Cerebellar cortex (tissue), 1 donor: Measurements from ENCODE around the gene EFNA5.

Source experiments
- DNase-seq: peaks from one replicate; pipeline ENCODE4 v3.0.0-alpha.2; 2015; ENCODE audit warnings: low spot score

Gene EFNA5

DNA sequence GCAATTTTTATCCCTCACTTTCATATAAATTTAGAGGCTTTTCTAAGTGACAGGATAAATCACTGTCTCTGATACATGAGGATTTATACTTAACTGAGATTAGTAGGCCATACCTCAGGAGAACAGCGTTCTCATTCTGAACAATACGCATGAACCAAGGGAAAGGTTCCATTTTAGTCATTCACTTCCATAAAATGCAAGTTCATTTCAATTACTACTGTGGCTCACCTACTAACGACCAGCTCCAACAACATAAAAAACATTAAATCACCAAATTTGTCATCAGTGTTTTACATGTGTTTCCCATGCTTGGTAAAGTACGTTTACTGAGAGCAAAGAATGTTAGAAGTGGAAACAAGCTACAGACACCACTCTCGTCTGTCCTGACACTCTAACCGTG is 67.4 kb downstream of the EFNA5 start:
- no peak for DNase-seq

DNA sequence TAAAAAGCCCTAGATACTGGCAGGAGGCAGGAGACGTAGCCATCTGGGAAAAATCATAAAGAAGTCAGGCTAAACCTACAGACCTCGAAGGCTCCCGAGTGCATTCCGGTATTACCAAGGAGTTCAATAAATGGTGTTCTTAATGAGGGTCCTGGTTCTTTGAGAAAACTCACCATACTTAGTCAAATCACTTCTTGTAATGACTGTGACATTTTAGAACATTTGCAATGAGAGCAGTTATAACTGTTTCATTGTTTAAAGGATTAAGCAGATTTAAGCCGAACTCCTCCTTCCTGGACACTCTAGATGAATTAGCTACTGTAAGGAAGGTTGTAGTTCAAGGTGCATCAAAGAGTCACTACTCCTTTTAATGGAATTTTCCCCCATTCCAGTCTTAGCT is 67.8 kb downstream of the EFNA5 start:
- DNase-seq: no peak

DNA sequence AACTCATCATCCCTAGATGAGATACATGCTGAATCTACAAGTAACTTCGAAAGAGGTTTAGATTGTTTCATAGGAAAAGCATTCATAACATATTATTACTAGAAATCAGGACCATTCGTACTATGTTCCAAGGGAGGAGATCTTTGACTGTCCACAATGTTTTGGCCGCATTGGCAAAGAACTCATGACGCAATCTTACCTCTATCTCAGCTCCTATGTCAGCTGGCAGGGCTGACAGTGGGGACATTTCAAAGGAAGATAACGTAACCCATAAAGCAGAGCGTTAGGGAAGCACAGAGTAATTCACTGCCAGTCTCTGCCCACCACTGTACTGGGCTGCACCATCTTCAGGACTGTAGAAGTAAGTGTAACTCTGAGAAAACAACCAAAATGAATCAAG is 69.7 kb downstream of the EFNA5 start:
- no peak for DNase-seq

DNA sequence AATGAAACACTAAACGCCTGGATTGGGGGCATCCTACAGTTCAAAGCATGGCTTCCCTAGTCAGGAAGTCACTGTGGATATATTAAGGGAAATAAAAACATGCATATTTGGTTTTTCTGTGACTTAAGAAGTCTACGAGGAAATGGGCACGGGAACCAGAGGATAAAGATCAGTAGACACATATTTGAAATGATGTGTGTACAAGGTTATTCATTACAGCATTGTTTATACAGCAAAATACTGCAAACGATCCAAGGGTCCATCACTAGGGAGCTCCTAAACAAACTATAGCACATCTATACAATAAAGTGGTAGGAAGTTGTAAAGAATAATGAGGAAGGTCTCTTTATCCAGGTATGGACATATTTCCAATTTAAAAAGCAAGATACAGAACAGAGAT is 71.8 kb downstream of the EFNA5 start:
- DNase-seq: no peak

DNA sequence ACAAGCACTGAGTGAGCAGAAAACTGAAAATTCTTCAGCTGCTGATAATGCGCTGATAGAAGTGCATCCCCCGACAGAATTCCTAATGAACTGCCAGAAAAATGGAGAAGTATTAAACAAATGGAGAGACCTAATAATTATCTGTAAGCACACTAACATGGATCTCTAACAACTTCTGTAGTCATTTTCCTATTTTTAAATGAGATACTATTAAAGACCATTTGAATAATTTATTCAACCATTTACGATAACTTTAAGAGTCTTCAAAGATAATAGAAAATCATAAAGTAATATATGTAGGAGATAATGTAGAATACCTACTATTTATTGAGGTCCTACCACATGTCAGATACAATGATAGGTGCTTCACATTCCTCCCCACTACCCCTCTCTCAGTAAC is 72.9 kb downstream of the EFNA5 start:
- no peak for DNase-seq

DNA sequence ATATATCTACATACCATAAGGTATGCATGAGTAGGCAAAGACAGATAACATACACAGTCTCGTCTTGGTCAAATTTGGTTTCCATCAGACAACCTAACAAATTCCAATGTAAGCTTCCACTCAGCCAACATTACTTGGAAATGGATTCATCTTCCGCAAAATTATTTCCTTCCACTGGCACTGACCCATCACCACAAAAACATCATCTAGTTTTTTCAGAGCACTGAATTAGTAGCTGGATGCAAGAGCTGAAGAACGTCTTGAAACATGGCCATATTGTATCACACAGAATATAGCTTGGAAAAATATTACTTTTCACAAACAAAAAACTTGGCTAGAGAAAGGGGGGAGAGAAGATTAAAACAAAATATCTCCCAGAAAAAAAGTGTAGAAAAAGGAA is 73.5 kb downstream of the EFNA5 start:
- DNase-seq: no peak

DNA sequence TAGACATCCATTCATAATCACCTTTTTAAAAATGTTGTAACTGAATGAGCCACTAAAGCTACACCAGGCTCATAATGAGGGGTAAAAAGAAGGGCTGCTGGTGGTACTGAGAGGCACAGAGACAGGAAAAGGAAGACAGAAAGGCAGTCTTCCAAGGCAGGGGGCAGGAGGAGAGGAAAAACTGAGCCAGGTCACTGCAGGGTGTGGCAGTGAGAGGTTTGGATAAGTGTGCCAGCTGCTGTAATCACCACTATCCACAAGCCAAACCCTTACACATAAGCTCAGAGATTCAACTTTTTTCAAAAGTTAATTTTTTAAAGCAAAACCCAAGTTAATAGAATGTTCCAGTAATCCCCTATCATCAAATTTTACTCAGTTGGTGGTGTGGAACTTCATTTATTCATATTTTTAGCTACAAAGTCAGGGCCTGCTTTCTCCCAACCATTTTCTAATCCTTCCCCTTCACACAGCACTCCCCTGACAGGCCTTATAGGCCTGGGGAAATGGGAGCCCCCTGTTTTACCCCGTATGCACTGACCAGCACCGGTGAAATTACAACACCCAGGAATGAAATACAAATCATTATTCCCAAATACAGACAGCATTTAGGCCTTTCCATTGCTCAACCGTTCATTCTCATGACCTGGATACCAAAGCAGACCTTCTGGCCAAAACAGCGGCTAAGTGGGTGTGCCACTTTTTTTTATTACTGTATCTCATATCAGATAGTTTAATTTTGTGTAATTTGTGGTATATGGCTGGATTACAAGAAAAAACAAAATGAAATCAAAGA is 76.3 kb downstream of the EFNA5 start:
- peak; percentile 32 for DNase-seq

DNA sequence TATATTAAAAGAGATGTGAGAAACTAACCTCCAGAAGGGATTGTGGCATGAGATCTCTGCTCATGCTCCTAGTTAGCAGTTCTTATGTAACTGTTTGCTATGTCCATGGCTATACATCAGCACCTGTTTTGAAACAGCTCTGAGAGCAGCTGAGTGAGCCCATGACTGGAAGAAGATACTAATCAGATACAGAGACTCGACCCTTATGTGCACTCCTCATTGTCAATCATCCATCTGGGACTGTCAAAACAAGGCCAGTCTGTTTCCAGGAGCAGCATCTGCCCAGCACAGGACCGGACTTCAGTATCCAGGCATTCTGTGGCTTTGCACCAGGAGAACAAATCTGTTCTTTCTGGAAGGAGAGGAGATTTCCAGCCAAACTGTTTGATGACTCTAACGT is 77.7 kb downstream of the EFNA5 start:
- DNase-seq: peak; percentile 52

DNA sequence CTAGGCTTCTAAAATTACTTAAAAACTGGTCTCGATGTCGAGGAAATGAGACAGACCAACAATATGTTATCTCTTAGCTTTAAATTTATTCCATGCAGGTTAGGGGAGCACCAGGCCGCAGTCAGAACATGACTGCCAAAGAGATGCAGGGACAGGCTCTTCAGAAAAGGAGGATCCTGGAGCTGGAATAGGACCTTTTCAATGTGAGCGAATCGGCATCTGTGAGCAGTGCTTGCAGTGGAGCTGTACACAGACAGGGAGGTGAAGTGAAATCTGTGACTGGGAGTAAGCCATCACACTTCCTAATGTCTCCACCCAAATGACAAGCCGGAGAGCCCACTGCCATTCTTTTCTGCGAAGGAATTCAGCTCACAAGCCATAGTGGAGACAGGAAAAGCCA is 78.2 kb downstream of the EFNA5 start:
- DNase-seq: peak; percentile 29

DNA sequence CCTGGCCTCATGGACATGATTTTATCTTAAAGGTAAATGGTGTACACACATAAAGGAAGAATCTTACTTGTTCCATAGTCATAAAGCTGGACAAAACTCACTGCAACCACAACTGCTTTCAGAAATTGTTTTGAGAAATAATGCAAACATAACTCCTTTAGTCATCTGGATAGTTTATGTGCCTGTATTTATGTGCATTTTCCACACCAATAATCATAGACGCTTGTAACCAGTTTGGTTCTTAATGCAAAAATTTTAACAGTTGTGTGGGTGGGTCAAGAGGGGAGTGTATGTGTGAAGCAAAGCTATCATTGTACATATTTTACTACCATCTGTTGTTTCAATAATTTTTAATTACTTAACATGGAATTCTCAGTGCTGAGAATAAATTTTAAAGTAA is 80.1 kb downstream of the EFNA5 start:
- DNase-seq: no peak

DNA sequence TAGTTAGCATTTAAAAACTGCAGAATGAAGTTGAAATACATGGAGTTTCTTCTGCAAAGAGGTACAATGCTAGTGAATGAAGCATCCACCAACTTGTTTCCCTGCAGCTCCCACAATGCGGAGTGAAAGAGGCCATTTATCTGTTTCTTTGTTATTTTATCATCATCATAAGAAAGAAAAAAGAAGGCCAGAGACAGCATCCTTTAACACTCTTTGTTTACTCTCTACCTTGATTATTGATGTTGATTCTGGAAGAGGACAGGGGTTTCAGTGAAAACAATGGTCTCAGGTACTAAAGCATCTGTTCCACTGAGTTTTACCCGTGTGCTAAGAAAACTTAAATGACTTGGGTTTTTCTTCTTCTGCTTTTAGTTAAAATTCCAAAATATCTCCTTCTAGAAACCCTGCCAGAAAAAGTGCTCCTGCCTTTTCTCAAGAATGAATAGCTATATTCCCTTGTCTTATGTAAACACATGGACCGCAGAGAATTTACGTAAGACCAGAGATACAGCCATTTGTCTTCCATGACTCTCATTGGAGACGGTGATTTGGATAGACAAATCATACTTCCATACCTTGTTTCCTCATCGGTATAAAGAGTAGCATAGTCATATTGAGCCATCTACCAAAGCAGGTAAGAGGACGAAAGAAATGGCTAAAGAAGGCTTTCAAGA is 81.1 kb downstream of the EFNA5 start:
- no peak for DNase-seq

DNA sequence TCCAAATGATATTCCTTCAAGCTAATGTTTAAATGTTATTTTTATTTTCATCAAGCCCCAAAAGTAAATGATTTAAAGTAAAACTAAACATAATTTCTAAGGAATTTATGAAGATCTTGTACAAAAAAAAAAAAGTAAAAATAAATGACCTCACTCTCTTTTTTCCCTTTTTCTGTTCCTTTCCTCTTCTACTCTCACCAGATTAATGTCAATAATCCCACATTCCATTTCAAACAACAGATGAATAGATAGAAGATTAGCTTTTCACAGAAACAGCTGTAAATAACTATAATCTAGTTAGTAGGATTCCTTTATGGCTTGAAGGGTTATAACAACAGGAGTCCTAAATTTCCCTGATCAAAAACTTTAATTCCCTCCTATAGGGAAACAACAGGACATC is 88.1 kb downstream of the EFNA5 start:
- no peak for DNase-seq

DNA sequence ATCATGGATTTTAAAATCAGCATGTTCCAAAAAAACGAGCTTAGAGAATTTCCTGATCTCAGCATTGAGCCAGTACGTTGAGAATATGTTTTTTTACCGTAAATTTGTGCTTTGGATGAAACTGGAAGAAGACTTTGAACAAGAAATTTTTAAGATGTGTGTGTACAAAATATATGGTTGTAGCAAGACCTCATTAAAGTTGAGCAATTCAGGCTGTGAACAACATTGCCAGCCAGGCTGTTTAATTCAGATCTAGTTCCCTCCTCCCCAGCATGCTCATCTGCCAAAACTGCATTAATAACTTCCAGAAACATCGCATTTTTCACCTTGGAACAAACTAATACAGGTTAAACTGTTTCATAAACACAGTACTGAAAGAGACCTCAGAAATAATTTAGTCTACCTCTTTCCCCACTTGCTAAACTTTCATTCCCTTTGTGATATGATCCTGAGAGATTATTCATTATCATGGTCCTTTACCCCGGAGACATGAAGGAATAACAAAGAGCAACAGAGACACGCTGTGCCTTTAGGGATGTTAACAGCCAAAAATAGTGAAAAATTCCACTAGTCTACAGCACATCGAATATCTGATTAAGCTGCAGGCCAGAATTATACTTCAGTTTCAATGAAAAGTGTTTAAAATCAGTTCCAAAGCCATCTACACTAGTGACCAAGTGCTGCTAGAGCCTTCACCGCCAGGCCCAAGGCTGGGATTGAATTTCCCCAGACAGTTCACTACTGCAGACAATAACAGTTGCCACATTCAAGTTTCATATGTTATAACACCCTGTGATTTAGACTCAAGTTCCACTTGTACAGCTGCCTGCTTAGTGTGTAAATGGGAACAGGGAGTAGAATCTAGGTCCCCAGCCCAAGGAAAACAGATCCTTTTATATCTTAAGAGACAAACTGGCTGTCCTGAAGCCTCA is 89.6 kb downstream of the EFNA5 start:
- no peak for DNase-seq

DNA sequence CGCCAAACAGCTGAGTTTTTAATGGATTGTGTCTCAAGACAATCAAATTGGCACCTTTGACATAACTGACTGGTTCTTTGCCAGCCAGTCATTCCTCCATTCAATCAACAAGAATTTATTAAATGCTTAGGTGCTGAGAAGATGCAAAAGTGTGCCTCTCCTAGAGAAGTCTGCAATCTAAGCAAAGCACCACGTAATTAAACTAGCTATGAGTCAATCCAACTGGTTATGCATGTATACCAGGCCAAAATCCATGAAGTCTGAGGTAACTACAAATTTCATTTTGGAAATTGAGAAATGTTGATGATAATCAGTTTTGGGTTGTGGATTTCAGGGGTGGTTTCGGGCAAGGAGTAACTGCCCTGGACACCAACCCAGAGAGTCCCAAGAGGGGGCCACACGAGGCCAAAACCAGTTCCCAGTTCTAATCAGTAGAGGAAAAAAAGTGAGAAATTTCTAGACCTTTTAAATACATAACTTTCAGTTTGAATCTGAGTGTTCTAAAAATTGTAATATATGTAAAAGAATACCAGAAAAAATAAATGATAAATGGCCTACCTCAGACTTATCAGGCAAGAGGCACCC is 92.6 kb downstream of the EFNA5 start:
- no peak for DNase-seq

DNA sequence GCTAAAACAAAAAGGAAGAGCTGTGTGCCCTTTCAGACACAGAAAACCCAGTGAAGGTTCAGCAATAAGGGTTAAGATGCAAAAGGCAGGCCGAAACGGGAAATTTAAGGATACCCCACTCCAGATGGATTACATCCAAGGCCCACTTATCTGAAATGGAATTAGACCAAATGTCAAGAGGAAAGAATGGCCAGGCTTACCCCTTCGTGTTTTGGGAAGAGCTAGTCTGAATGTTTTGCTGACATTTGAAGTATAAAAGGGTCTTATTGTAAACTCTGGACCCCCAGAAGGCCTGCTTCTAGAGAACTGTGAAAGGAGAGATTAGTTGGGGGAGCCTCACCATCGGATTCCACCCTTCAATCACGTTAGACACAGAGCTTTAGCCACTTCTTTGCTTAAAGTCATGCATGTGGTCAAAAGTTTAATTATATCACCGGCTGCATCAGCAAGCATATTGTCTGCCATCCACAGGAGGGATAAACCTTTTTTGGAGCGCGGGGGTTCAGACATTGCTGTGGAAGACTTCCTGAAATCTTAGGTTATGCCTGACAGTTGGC is 93.3 kb downstream of the EFNA5 start:
- DNase-seq: no peak

DNA sequence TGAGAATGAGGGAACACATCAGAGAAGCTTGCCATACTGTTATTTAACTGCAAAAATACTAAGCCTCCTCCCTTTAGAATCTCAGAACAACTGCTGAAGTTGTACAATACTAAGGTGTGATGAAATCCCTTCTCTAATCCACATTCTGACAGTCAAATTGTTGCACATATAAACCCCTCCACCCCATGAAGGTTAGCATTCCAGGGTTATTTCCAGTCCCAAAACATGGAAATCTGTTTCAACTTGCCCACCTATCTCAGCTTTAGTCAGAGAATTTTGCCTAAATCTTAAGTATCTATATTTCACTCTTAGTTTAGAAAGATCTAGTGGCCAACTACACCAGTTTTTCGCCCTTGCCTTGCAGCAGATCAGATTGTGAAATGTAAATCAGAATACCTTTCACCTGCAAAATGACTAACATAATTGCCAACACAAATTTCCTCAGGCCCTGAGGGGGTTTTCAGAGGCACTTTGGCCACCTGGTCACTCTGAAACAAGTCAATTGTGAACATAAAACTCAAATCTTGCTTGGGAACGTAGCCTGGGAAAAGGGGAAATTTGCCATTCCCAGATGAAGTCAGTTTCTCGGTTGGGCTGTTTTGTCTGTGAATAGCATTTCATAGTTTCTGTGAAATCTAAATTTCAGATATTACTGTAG is 93.9 kb downstream of the EFNA5 start:
- no peak for DNase-seq

DNA sequence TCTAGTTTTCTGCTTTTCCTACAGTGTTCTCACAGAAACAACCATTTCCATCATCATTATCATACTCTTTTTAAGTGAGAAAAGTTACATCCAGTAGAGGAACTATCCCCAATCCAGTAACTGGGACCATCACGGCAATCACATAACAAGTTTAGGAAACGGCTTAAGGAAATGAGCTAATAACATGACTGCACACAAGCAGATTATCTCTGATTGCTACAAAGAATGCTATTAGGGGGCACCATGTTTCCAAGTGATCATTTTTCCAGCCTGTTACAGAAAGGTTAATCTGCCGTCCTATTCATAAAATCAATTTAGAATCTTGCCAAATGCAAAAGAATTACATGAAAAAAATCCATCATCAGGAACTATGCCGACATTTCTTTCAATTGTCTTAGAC is 94.6 kb downstream of the EFNA5 start:
- DNase-seq: no peak

DNA sequence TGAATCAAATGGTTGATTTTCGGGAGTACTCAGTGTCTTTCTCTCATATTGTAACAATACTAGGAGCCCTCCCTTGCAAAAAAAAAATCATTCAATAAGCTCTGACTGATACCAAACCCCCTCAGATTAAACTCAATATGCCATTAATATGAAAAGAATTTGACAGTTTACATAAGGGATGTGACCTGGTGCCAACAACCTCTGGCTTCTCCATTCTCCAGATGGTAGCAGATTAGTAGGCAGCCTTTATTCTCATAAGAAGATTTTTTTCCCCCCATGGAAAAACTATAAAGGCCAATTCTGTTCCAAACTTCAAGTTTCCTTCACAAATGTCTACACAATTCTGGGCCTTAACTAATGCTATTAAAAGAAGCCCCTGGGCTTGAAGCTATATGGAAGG is 96.5 kb downstream of the EFNA5 start:
- DNase-seq: no peak

DNA sequence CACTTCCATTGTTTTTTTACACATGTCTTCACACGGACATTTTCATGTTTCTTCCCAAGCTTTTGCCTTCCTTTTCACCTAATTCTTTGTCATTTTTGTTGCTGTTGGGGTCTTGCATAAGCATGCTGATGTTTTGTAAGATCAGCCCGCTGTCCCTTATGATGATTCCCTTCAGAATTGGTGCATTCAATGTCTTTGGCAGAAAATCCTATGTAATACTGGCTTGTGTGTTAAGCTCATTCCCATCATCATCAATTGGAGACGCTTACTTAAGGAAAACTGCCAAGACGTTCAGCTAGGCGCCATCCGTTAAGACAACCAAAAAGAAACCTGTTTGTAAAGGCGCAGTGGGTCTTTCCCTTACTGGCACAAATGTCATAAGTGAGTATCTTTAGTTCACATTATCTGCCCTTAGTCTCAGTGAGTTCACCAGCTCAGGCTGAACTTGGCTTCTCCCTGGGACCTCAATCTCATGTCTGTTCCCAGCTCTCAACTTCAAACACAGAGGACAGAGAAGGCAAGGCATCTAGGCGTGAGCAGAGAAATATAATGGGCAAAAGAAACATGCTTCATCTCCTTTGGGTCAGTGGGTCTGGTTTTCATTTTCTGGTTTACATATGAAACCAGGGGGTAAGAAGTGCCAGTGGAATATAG is 97.9 kb downstream of the EFNA5 start:
- no peak for DNase-seq

DNA sequence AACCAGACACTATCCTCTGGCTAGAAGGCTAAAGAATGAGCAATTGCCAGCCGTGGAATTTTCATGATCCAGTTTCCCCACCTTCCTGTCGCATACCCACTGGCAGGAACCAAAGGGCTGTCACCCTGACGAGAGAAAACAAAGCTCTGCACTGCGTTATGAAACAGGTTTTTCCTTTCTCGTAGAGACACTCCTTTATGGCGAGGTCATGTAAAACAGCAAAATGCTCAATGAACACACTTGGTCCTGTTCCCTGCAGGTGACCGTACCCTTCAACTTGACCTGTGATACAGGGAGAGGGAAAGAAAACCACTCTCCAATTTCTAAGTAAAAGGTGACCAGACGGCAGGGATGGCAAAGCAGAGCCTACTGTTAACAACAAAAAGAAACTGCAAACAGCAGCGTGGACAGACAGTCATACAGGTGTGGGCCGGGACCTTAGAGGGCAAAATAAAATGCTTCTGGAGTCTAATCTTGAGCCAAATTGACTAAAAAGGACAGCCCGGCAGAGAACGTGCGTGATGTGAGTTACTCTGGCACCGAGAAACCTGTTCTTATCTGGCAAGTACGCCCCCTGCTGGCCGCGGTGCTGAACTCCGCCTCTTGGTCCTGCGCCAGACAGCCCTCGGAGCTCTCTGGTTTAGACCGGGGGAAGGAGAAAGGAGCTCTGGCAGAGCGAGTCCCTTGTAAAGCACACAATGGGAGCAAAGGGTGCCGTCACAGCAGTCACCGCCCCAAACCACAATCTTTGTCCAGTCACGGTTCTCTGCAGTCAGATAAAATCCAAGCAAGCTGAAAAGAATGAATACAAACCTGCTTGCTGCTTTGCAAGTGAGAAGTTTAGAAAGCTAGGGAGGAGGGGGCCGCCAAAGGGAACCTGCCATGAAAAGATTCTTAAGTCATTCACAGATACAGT is 98.9 kb downstream of the EFNA5 start:
- DNase-seq: peak; percentile 91
